CD4-positive, alpha-beta T cell treated with Interferon alpha-2 for 1 hour (primary cell): ENCODE results near the gene PRXL2A.
"Not testable (repeated sequence)": the region's sequence is repeated elsewhere in the genome, so short reads cannot be mapped to it uniquely, and the experiment has no call there.

Experiments
- DNase-seq, 2 donors: peaks; one replicate each; pipeline ENCODE4 v3.0.0-alpha.2; 2020 to 2022

Gene PRXL2A

DNA sequence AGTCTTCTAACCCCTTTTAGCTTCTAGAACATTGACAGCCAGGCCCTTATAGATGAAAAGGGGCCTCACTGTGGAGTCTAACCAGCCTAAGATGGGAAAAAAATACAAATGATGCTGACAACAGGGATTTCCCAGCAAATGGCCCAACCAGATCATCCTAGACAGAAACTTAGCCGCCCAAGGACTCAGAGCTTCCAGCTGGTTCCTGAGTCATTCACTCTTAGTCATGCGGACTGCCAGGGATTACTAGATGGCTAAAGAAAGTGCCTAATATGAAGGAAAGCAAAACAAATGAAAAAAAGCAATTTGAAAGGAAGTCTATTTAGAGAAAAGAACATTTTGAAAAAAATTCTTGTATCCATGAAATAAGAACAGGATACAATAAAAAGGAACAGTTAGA is 69.5 kb downstream of the PRXL2A start:
- DNase-seq = no peak

DNA sequence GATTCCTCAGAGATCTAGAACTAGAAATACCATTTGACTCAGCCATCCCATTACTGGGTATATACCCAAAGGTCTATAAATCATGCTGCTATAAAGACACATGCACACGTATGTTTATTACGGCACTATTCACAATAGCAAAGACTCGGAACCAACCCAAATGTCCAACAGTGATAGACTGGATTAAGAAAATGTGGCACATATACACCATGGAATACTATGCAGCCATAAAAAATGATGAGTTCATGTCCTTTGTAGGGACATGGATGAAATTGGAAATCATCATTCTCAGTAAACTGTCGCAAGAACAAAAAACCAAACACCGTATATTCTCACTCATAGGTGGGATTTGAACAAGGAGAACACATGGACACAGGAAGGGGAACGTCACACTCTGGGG is 72.0 kb downstream of the PRXL2A start:
- DNase-seq = not testable (repeated sequence)

DNA sequence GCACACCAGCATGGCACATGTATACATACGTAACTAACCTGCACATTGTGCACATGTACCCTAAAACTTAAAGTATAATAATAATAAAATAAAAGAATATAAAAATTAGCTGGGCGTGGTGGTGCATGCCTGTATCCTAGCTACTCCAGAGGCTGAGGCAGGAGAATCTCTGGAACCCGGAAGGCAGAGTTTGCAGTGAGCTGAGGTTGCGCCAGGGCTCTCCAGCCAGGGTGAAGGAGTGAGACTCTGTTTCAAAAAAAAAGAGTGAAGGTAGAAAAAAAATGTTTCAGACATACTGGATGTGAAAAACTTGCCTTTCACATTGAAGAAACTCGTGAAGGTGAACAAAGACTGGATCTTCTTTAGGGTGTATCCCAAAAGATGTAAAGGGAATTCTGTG is 72.5 kb downstream of the PRXL2A start:
- no peak for DNase-seq

DNA sequence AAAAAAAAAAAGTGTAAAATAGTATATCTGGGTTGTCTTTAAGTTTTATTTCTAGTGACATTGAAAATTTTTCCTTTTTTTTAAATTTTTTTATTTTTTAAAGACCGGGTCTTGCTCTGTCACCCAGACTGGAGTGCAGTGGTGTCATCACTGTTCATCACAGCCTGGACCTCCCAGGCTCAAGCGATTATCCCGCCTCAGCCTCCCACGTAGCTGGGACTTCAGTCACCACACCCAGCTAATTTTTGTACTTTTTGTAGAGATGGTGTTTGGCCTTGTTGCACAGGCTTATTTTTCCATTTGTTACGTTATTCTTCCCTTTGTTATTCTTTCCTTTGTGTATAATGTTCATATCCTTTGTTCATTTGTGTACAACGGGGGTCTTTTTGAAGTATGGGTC is 75.9 kb downstream of the PRXL2A start:
- DNase-seq = no peak

DNA sequence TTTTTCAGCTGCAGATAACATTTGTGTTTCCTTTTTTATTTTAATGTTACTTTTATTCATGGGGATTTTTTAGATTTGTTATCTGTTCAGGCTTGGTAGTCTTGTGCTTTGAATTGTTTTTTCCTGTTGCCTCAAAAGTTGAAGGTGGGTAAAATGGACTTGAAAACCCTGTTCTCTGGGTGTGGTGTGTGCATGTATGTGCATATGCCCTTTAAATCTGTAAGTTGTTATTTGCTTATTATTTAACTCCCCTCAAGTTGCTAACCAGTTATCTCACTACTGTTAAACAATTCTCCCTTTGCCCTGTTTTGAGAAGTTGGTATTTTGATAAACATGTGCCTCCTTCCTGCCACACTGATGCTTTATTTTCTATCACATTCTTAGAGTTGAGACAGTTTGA is 76.3 kb downstream of the PRXL2A start:
- no peak for DNase-seq

DNA sequence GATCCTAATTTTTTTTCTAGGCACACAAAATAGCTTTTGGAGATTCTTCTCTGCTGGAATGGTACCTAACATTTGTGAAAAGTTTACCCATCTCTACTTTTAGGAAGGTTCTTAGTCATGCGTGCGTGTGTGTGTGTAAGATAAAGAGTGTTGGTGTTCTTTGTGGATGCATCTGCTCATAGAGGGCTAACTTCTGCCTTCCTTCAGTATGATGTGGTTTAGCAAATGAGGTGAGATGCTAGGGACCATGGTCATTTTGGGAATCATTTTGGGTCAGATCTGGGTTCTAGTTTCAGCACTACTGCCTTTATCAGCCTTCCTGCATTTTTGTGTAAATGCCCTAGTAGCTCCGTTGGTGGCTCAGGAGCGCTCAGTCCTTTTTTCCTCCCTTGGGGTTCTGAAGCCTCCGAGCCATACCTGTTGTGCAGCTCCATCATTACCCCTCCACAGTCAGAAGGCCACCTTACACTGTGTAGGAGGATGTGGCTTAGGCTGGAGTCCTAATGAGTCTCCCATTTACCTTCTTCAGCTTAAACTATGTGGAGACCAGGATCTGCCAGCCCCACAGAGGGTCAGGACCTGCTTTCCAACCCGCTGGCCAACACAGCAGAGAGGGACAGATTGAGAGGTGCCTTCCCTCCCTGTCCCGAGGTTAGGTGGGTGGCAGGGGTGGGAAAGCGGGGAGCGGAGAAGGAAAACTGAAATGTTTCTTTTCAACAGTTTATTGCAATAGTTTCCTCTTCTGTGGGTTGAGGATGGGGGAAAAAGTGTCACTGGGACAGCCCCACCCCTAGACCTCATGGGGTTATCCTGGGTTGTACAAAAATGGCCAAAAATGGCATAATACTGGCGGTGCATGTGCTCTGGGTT is 77.0 kb downstream of the PRXL2A start:
- DNase-seq = no peak

DNA sequence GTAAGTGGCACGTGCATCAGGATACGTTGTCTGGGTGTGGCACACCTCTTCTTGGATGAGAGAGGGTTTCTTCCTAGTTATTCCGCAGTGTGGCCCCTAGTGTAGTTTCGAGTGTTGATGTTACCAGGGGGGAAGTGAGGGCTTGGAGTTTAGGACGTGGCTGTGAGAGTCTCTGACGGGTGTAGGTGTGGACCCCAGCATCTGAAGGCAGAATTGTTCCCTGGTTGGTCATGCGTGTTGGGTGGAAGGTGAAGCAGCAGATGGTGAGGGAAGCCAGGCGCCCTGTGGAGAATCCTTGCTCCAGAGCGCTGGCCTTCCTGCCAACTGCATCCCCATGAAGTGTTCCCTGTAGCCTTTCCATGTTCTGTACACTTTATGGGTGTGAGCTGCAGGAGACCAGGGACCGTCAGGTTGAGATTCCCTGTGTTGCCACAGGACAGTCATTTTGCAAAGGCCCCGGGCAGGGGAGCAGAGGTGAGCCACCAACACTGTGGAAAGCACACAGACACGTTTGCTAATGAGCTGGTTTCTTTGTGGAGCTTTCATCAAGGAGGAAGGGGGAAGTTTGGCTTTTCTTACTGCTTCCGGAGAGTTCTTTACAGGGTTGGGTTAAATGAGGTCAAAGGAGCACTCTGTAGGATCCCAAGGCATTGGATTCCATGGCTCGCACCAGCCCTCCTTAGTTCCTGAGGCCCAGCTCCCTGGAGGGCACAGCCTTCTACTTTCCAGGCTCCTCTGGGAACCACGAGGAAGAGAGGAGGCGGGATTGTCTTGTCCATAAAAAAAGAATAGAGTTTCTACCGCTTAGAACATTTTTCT is 77.8 kb downstream of the PRXL2A start:
- DNase-seq = no peak
